Activated T-helper 2 cell treated with anti-CD3 and anti-CD28 coated beads, Interferon-gamma antibody, Interleukin-2, Interleukin-4, amounts not matched to agents 10 μg/mL and 5 μg/mL and 100 μg/mL, durations not matched to agents 14 hours and 24 hours and 36 hours (primary cell): Measurements from ENCODE around the gene TET2. TPM values are rescaled to one million over a fixed set of nuclear protein-coding genes. Genes with fewer than 3 reads are reported as not detected.
A peak's percentile ranks its signal among the peaks of the same experiment; 100 is the strongest.

Experiments
- DNase-seq: peaks from one replicate; pipeline ENCODE4 v3.0.0; 2021; ENCODE audit warnings: low spot score
- H3K27ac Mint-ChIP-seq: one replicate; pipeline ENCODE4 v1.8.0; 2021; ENCODE audit warnings: mixed read lengths
- H3K27me3 Mint-ChIP-seq: one replicate; pipeline ENCODE4 v1.8.0; 2021; ENCODE audit warnings: low read depth, mixed read lengths
- H3K36me3 Mint-ChIP-seq: one replicate; pipeline ENCODE4 v1.8.0; 2021; ENCODE audit warnings: low read depth, mixed read lengths
- H3K4me1 Mint-ChIP-seq: one replicate; pipeline ENCODE4 v1.8.0; 2021; ENCODE audit warnings: low read depth, mixed read lengths
- H3K4me3 Mint-ChIP-seq: one replicate; pipeline ENCODE4 v1.8.0; 2021; ENCODE audit warnings: low read depth, mild to moderate bottlenecking, moderate library complexity, mixed read lengths
- H3K9me3 Mint-ChIP-seq: one replicate; pipeline ENCODE4 v1.8.0; 2021; ENCODE audit warnings: mixed read lengths
- intact Hi-C: fragments of 100-400 bp; cut with micrococcal nuclease; formaldehyde crosslinking; loops from one replicate; pipeline ENCODE4 v1.15.1; 2023
- total RNA-seq: library from RNA; stranded (reverse); gene quantifications from 2 replicates; pipeline ENCODE4 v1.2.3, GENCODE V29; 2022

TET2 gene
- total RNA-seq, 1 donor from 2014 or later, result 31.2 TPM

- no peak for DNase-seq
- H3K27ac Mint-ChIP-seq, result peak overlapping the region; percentile 98
- no peaks in the 10 kb centered on the region for H3K27me3 Mint-ChIP-seq
- intact Hi-C loops, result loop anchor here (1.0 to 10.0 kb wide), 10 partner anchors 44 to 1170 kb away; partner anchors contain the start of genes AIMP1, GSTCD, INTS12 and TBCK
- no peaks in the 10 kb centered on the region for H3K9me3 Mint-ChIP-seq
- H3K4me1 Mint-ChIP-seq, result peaks cover 33% of the 10 kb centered on the region
- H3K4me3 Mint-ChIP-seq, result peak overlapping the region; percentile 95
- H3K36me3 Mint-ChIP-seq, result peaks cover 7% of the 10 kb centered on the region
These were observed 981 bp downstream of the TET2 start for GRCh38 chr4:105147553-105148161.

GRCh38 chr4:105148356-105148755 is 1.7 kb downstream of the TET2 start:
- H3K27ac Mint-ChIP-seq, result no peak overlapping the region
- H3K27me3 Mint-ChIP-seq, result no peaks in the 10 kb centered on the region
- H3K36me3 Mint-ChIP-seq, result peaks cover 7% of the 10 kb centered on the region
- intact Hi-C loops, result loop anchor here (5.0 to 10.0 kb wide), 7 partner anchors 69 to 1169 kb away; partner anchors contain the start of genes AIMP1, GSTCD, INTS12 and TBCK
- no peaks in the 10 kb centered on the region for H3K9me3 Mint-ChIP-seq
- peak overlapping the region; percentile 95 for H3K4me3 Mint-ChIP-seq
- H3K4me1 Mint-ChIP-seq, result peaks cover 33% of the 10 kb centered on the region
- no peak for DNase-seq

DNA sequence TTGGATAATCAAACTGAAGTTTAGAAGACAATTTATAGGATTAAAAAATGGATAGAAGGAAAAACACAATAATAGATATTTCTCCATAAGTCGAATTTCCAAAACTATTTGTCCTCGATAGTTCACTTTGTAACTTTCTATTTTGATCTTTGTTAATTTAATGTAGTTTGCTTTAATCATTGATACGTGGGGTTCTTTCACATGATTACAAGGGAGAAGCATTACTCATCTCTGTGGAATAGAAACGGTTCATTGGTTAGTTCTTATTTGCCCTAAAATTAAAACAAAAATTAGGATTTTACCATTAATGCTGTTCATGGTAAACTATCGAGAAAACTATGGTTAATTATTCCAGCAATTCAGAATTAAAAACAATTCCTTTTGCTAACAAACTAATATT is 2.1 kb downstream of the TET2 start:
- H3K36me3 Mint-ChIP-seq, result peaks cover 7% of the 10 kb centered on the region
- H3K27ac Mint-ChIP-seq, result no peak overlapping the region
- no peaks in the 10 kb centered on the region for H3K27me3 Mint-ChIP-seq
- peak overlapping the region; percentile 53 for H3K4me3 Mint-ChIP-seq
- intact Hi-C loops, result loop anchor here (5.0 to 10.0 kb wide), 7 partner anchors 69 to 1169 kb away; partner anchors contain the start of genes AIMP1, GSTCD, INTS12 and TBCK
- DNase-seq, result no peak
- H3K9me3 Mint-ChIP-seq, result no peaks in the 10 kb centered on the region
- peaks cover 33% of the 10 kb centered on the region for H3K4me1 Mint-ChIP-seq

DNA sequence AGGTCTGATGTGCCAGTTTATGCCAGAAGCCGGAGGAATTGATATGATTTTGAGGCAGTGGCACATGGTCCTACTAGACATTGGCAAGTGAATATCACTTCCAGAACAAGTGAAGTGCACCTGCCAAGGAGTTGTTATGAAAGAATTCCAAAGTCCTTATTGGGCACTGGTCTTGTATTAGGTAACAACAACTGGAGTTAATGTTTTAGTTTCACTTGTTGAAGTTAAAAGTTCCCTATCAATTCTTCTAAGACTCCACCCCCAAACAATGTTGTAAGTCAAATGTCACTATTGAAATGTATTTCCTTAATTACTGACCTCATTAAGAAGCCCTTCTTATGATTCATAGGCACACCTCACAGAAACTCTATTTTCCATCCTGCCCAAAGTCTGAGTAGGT is 3.1 kb downstream of the TET2 start:
- H3K9me3 Mint-ChIP-seq, result no peaks in the 10 kb centered on the region
- H3K36me3 Mint-ChIP-seq, result peaks cover 7% of the 10 kb centered on the region
- no peaks in the 10 kb centered on the region for H3K27me3 Mint-ChIP-seq
- peaks cover 38% of the 10 kb centered on the region for H3K4me1 Mint-ChIP-seq
- intact Hi-C loops, result loop anchor here (5.0 to 10.0 kb wide), 7 partner anchors 68 to 1168 kb away; partner anchors contain the start of genes AIMP1, GSTCD, INTS12 and TBCK
- no peak overlapping the region for H3K4me3 Mint-ChIP-seq
- no peak overlapping the region for H3K27ac Mint-ChIP-seq
- no peak for DNase-seq

- Mint-ChIP-seq H3K36me3 (peaks cover 12% of the 10 kb centered on the region), H3K4me1 (peaks cover 39% of the 10 kb centered on the region), H3K27me3 (no peaks in the 10 kb centered on the region), H3K27ac (no peak overlapping the region), H3K9me3 (no peaks in the 10 kb centered on the region), H3K4me3 (no peak overlapping the region)
- DNase-seq, result no peak
- intact Hi-C loops, result no loop called here
These were observed 3.8 kb downstream of the TET2 start for GRCh38 chr4:105150503-105150902.

- peaks cover 28% of the 10 kb centered on the region for H3K4me1 Mint-ChIP-seq
- DNase-seq, result no peak
- intact Hi-C loops, result no loop called here
These were observed 7.1 kb downstream of the TET2 start for GRCh38 chr4:105153749-105154148.

GRCh38 chr4:105154576-105154975 is 7.9 kb downstream of the TET2 start:
- no peak overlapping the region for H3K27ac Mint-ChIP-seq
- H3K4me3 Mint-ChIP-seq, result no peak overlapping the region
- intact Hi-C loops, result no loop called here
- DNase-seq, result no peak
- H3K27me3 Mint-ChIP-seq, result no peaks in the 10 kb centered on the region
- peaks cover 9% of the 10 kb centered on the region for H3K36me3 Mint-ChIP-seq
- H3K9me3 Mint-ChIP-seq, result no peaks in the 10 kb centered on the region
- H3K4me1 Mint-ChIP-seq, result peaks cover 23% of the 10 kb centered on the region

More at GRCh38 chr4:105153749-105154148, 7.1 kb downstream of the TET2 start:
- Mint-ChIP-seq H3K27ac (no peak overlapping the region), H3K36me3 (peaks cover 7% of the 10 kb centered on the region), H3K9me3 (no peaks in the 10 kb centered on the region), H3K4me3 (no peak overlapping the region), H3K27me3 (no peaks in the 10 kb centered on the region)

DNA sequence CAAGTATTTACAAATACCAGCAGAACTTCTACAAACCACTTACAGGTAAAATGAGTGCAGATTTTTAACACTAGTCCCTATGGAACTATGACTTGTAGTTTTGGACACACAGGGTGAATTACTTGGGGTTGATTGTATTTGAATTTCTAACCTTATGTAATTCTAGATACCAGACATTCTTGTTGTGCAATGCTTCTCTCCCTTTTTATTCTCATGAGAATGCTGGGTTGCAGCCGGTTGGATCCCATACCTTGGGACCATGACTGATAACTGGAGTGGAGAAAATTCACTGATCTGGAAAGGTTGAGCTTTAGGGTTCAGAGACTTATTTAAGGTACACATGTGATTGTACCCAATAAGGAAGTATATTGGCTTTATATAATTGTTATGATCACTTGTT is 8.8 kb downstream of the TET2 start:
- peaks cover 16% of the 10 kb centered on the region for H3K4me1 Mint-ChIP-seq
- no peaks in the 10 kb centered on the region for H3K9me3 Mint-ChIP-seq
- H3K4me3 Mint-ChIP-seq, result no peak overlapping the region
- H3K27me3 Mint-ChIP-seq, result no peaks in the 10 kb centered on the region
- no peak for DNase-seq
- intact Hi-C loops, result no loop called here
- H3K36me3 Mint-ChIP-seq, result peaks cover 12% of the 10 kb centered on the region
- H3K27ac Mint-ChIP-seq, result no peak overlapping the region

DNA sequence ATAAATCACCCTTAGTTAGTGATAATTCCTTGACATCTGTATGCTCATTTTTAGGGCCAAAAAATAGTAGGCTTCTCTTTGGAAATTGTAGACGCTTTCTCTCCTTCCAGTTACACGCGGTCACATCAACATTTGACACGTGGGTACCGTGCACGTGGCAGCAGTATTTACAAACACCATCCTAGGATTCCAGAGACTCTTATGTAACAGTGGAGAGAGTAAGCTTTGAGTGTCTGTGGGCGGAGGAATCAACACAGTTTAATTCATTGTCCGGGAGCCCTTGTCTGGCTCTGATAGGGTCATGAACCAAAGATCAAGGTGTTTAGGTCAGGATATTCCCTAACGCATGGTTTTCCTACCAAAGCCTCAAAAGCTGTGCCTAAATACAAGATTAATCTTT is 12.2 kb downstream of the TET2 start:
- no peak overlapping the region for H3K27ac Mint-ChIP-seq
- intact Hi-C loops, result no loop called here
- peaks cover 16% of the 10 kb centered on the region for H3K36me3 Mint-ChIP-seq
- H3K9me3 Mint-ChIP-seq, result no peaks in the 10 kb centered on the region
- no peaks in the 10 kb centered on the region for H3K27me3 Mint-ChIP-seq
- no peak for DNase-seq
- H3K4me3 Mint-ChIP-seq, result no peak overlapping the region
- peaks cover 15% of the 10 kb centered on the region for H3K4me1 Mint-ChIP-seq

- no peaks in the 10 kb centered on the region for H3K9me3 Mint-ChIP-seq
- intact Hi-C loops, result no loop called here
- H3K4me1 Mint-ChIP-seq, result peaks cover 4% of the 10 kb centered on the region
- no peaks in the 10 kb centered on the region for H3K27me3 Mint-ChIP-seq
- peaks cover 21% of the 10 kb centered on the region for H3K36me3 Mint-ChIP-seq
- no peak overlapping the region for H3K27ac Mint-ChIP-seq
- no peak for DNase-seq
- no peak overlapping the region for H3K4me3 Mint-ChIP-seq
These were observed 15.6 kb downstream of the TET2 start for GRCh38 chr4:105162123-105162796.

DNA sequence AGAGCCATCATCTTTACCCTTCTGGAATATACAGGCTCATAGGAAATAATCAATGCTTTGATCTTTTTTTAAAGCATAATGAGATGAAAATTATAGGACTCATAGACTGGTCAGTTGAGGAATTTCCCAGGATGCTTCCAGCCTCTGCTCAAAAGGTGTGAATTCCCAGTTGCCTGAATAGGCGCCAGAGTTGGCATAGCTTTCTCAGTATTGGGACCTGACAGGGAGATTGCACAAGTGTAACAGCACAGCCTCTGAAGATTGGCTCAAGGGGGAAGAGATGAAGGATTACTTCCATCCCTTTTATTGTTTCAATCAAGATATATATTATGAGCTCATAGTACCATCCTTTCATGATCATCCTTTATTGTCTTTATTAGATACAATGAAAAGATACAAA is 17.9 kb downstream of the TET2 start:
- Mint-ChIP-seq H3K4me3 (no peak overlapping the region), H3K4me1 (peaks cover 13% of the 10 kb centered on the region), H3K36me3 (peaks cover 40% of the 10 kb centered on the region), H3K27ac (no peak overlapping the region), H3K27me3 (no peaks in the 10 kb centered on the region), H3K9me3 (peaks cover 9% of the 10 kb centered on the region)
- intact Hi-C loops, result no loop called here
- no peak for DNase-seq

- peaks cover 12% of the 10 kb centered on the region for H3K9me3 Mint-ChIP-seq
- DNase-seq, result no peak
- intact Hi-C loops, result no loop called here
- no peak overlapping the region for H3K27ac Mint-ChIP-seq
- no peaks in the 10 kb centered on the region for H3K27me3 Mint-ChIP-seq
- H3K4me3 Mint-ChIP-seq, result no peak overlapping the region
- H3K36me3 Mint-ChIP-seq, result peaks cover 51% of the 10 kb centered on the region
- H3K4me1 Mint-ChIP-seq, result peaks cover 15% of the 10 kb centered on the region
These were observed 19.4 kb downstream of the TET2 start for GRCh38 chr4:105166066-105166465.

- no peaks in the 10 kb centered on the region for H3K27me3 Mint-ChIP-seq
- H3K9me3 Mint-ChIP-seq, result peaks cover 29% of the 10 kb centered on the region
- no peak overlapping the region for H3K27ac Mint-ChIP-seq
- intact Hi-C loops, result no loop called here
- H3K4me1 Mint-ChIP-seq, result peaks cover 15% of the 10 kb centered on the region
- H3K36me3 Mint-ChIP-seq, result peaks cover 70% of the 10 kb centered on the region
- no peak overlapping the region for H3K4me3 Mint-ChIP-seq
- DNase-seq, result no peak
These were observed 24.0 kb downstream of the TET2 start for GRCh38 chr4:105170711-105171110.
